ENCODE measurements around the gene SLAMF1. TPM values are rescaled to one million over a fixed set of nuclear protein-coding genes. Genes with fewer than 3 reads are reported as not detected.

SLAMF1 gene, protein sequence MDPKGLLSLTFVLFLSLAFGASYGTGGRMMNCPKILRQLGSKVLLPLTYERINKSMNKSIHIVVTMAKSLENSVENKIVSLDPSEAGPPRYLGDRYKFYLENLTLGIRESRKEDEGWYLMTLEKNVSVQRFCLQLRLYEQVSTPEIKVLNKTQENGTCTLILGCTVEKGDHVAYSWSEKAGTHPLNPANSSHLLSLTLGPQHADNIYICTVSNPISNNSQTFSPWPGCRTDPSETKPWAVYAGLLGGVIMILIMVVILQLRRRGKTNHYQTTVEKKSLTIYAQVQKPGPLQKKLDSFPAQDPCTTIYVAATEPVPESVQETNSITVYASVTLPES
- not detected in 2 replicates for total RNA-seq (2011; cell fraction: chromatin; rRNA removed; ENCODE audit: low replicate concordance)
- not detected in 2 replicates for total RNA-seq (2011; cell fraction: nucleolus; rRNA removed)
- total RNA-seq (2011; cell fraction: nucleoplasm; rRNA removed): not detected in 2 replicates
- not detected in 2 replicates for total RNA-seq (2014; rRNA removed)
- not detected in 2 replicates for total RNA-seq (2014; rRNA removed; fragmentation: Illumina TruSeq; extraction: Trizol)
- total RNA-seq (2015; rRNA removed; fragmentation: Illumina TruSeq; extraction: Trizol): 0.04 and 0.15 TPM in 2 replicates
- 0.11 and 0.22 TPM in 2 replicates for total RNA-seq (2021)
- polyA plus RNA-seq (2011; rRNA removed): not detected in 2 replicates
- not detected in 2 replicates for polyA plus RNA-seq (2011; cell fraction: cytosol; rRNA removed)
- polyA plus RNA-seq (2011; cell fraction: nucleus; rRNA removed): not detected in 2 replicates
- polyA plus RNA-seq (2012): 0.10 and 0.66 TPM in 2 replicates
- 0.08 TPM in 1 of 2 replicates, not detected in the other for polyA plus RNA-seq (2014; fragmentation: Illumina TruSeq; extraction: Trizol)
- under 1 TPM; 0.04 to 0.13 TPM for polyA plus RNA-seq (2014; fragmentation: Nextera tagmentation; extraction: Ambion mirVana)
- 0.17 TPM in 1 of 2 replicates, not detected in the other for polyA plus RNA-seq (2014; rRNA removed)
- not detected in 2 replicates for polyA minus RNA-seq (2011; rRNA and poly(A)+ RNA removed)
- not detected in 2 replicates for polyA minus RNA-seq (2011; cell fraction: cytosol; rRNA and poly(A)+ RNA removed)
- polyA minus RNA-seq (2011; cell fraction: nucleus; rRNA and poly(A)+ RNA removed): not detected in 2 replicates
- Bru-seq, nascent RNA: percentile 5 among the genes with signal in this experiment
- BruChase-seq, experiment 1, labeled RNA remaining after a 2-hour chase: percentile 3 among the genes with signal in this experiment
- BruChase-seq, experiment 2, labeled RNA remaining after a 6-hour chase: not detected
- long read RNA-seq, experiment 1: 0 reads
- long read RNA-seq, experiment 2: 0 reads
- long read RNA-seq, experiment 3: 0 reads

GRCh38 chr1:160646711-160647328 lies at the start of gene SLAMF1:
Gene SLAMF1 (minus strand): TSS chr1:160647044. CDS start chr1:160646945, 99 bp downstream.
- H3K4me1 ChIP-seq (replicated peaks in 1 of 2; ENCODE audit: control insufficient read depth in 2 of 2, insufficient read depth in 2 of 2, low read length in 2 of 2): peaks cover 0 to 18% of the 10 kb centered on the region in 2 experiments; a peak in 4 of 5 replicates
- peaks cover 2% of the 10 kb centered on the region; the same call in 1 of the 2 replicates for H3K9me3 ChIP-seq (replicated peaks; ENCODE audit: control insufficient read depth, insufficient read depth, low read depth, low read length)
- no TSS peak for BruUV-seq (replicated peaks)
- ChIA-PET CTCF (ENCODE audit: low intra/inter-chr PET ratio) (interaction anchor here (0.6 kb wide), 1 partner anchor 81 kb away, joined by 3 read pairs; no protein-coding TSS in a partner anchor), POLR2A (interaction anchor here (1.0 kb wide), 1 partner anchor 9 kb away, joined by 5 read pairs; no protein-coding TSS in a partner anchor)
- FAIRE-seq: no peak
- H3K4me2 ChIP-seq (ENCODE audit: insufficient read depth, low read length): no peak within 1 kb of the TSS
- H3K4me3 ChIP-seq: no peak within 1 kb of the TSS
- no peak for DNase-seq (ENCODE audit: extremely low read depth in 1 of 4, low spot score in 3 of 4)
- WGBS (ENCODE audit: insufficient coverage, low coverage, missing lambda C conversion rate): 40% methylated on average over 11 of the region's 11 CpGs
- H3K36me3 ChIP-seq (ENCODE audit: control insufficient read depth, insufficient read depth, low read length): no peaks in the 10 kb centered on the region
- intact Hi-C loops (cut with micrococcal nuclease) (no loop called here), in situ Hi-C loops (cut with MboI) (no loop called here)
- no peaks in the 10 kb centered on the region for H4K20me1 ChIP-seq (replicated peaks; ENCODE audit: control insufficient read depth, insufficient read depth, low read length)
- H3K9me1 ChIP-seq (ENCODE audit: control insufficient read depth, insufficient read depth, low read length): no peaks in the 10 kb centered on the region
- no peaks in the 10 kb centered on the region for H3K27me3 ChIP-seq (ENCODE audit: control insufficient read depth in 2 of 2, insufficient read depth in 2 of 2, low read length in 2 of 2)
- TF ChIP-seq MEIS2 (IDR thresholded peaks at IDR 0.05; ENCODE audit: partially characterized antibody): peak; percentile 36
- 0 out of 2 replicates have a peak, but pooled peaks have one; percentile 5 for TF ChIP-seq L3MBTL2 (IDR thresholded peaks at IDR 0.05)
- no peak for TF ChIP-seq PURB (CRISPR knock-in tag; IDR thresholded peaks at IDR 0.05; ENCODE audit: low read depth)
- no peak for ATAC-seq
- peak within 1 kb of the TSS; percentile 51 for H2AFZ ChIP-seq (ENCODE audit: low read depth, low read length)
- H3K79me2 ChIP-seq (ENCODE audit: control insufficient read depth, insufficient read depth, low read length): no peaks in the 10 kb centered on the region
- no peak within 1 kb of the TSS for H3K27ac ChIP-seq (ENCODE audit: extremely low read depth, low read depth, low read length)
- H3K9ac ChIP-seq (ENCODE audit: insufficient read depth in 1 of 2, low read depth in 2 of 2, low read length in 2 of 2): no peak within 1 kb of the TSS
